Head of caudate nucleus (tissue), 42 donors: ENCODE measurements around the gene S100A10.

Experiments
- DNase-seq, 42 donors: peaks; one replicate each; pipeline versions ENCODE4 v3.0.0 to v3.0.0-alpha.2; 2020 to 2021; ENCODE audit warnings: mixed read lengths in 7 of 42
- intact Hi-C: fragments of 100-400 bp; cut with DNase I; formaldehyde crosslinking; loops from one replicate; pipeline ENCODE4 v1.15.0; 2022

S100A10 gene

DNA sequence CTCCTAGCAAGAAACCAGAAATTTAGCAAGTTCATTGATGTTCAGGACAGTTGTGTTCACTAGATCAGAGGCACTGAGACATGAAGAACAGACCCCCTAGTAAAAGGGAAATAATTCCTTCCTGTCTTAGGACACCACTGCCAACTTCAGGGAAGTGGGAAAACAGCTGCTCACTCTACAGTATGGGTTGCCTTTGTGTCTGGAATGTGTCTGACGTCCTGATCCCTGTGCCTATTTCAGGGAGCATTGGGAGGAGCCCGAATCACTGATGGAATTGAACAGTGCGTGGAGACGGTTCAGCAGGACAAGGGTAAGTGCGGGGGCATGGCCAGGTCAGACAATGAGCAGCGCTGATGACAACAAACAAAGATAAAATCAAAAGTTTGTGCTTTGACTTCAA lies 22.1 kb upstream of the S100A10 start:
- intact Hi-C loops: no loop called here
- no peak for DNase-seq

DNA sequence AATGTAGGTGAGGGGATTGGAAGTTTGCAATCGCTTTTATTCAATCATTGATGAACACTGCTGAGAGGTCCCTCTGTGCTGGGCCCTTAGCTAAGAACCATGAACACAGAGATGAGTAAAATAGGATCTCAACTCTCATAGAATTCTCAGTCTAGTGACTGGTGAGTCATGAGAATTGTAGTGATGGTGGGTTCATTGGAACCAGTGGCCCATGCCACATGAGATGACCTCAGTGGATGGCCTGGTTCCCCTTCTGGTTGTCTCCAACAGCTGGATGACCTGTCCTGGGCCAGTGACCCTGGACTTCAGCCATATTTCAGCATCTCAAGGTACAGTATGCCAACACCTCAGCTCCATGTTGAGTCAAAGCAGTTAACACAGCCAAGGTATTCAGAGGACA lies 21.3 kb upstream of the S100A10 start:
- intact Hi-C loops: no loop called here
- DNase-seq: no peak

GRCh38 chr1:152013664-152014237 lies 20.1 kb upstream of the S100A10 start:
- intact Hi-C loops: no loop called here
- peak in 13 of 42 donors; percentile 20 to 58 (median 39) for DNase-seq

GRCh38 chr1:152009691-152010090 lies 16.0 kb upstream of the S100A10 start:
- intact Hi-C loops: loop anchor here (10.0 kb wide), 1 partner anchor 405 kb away; no protein-coding TSS in a partner anchor
- no peak for DNase-seq

GRCh38 chr1:152007047-152007446 lies 13.4 kb upstream of the S100A10 start:
- intact Hi-C loops: loop anchor here (10.0 kb wide), 1 partner anchor 402 kb away; no protein-coding TSS in a partner anchor
- no peak for DNase-seq

DNA sequence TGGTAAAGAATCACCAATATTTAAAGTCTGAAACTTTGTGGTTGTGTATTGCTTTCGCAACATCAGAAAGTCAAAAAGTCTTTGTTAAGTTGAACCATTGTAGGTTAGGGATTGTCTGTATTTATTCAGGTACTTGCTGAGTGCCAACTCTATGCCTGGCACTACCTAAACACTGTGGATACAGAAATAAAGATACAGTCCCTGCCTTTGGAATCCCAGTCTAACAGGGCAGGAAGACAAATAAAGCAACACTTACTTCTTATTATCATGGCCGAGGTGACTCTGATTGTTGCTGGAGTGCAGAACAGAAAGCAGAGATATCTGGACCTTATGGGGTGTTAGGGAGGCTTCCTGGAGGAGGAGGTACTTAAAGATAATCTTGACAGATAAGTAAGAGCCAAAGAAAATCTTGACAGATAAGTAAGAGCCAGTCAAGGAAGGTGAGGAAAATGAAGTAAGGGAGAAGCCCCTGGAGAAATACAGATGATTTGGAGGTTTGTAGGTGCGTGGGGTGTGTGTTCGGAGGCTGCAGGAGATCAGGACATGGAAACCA lies 11.8 kb upstream of the S100A10 start:
- intact Hi-C loops: loop anchor here (10.0 kb wide), 1 partner anchor 401 kb away; no protein-coding TSS in a partner anchor
- no peak for DNase-seq

GRCh38 chr1:152003846-152004442 lies 10.3 kb upstream of the S100A10 start:
- no peak for DNase-seq
- intact Hi-C loops: loop anchor here (10.0 kb wide), 1 partner anchor 399 kb away; no protein-coding TSS in a partner anchor

- intact Hi-C loops: loop anchor here (10.0 kb wide), 1 partner anchor 398 kb away; no protein-coding TSS in a partner anchor
- no peak for DNase-seq
Observed at GRCh38 chr1:152002960-152003359, 9.3 kb upstream of the S100A10 start.

DNA sequence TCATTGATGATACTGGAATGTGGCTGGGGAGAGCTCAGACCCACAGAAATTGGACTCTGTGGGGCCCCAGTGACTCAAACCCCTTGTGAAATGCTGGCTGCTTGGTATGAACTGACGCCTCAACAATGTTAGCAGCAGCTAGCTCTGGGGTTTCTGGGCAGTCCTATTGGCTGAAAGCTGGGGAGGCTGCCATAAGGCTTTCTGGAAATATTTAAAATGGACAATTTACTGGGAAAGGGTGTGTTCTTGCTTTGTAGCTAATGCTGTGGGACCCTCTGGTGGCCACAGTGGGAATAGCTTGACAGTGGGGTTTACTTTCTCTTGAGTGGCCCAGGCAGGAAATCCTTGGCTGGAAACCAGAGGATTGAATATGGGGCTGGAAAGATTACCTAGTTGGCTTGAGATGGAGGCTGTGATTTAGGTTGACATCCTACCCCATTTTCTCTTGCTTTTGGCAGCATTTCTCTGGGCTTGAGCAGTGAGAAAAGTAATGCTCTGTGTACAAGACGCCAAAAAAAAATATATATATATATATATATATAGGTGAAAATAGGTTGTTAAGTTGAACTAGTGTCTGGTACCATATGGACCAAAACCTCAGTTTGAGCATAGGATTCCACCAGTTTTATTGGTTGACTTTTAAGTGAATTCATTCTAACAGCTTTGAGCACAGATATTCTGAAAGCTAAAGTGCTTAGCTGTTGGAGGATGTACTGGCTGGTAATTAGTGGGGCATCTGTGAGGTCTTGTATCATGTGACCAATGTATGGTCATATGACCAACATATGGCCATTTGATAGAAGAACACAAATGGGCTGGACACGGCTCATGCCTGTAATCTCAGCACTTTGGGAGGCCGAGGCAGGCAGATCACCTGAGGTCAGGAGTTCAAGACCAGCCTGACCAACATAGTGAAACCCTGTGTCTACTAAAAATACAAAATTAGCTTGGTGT lies 8.2 kb upstream of the S100A10 start:
- intact Hi-C loops: loop anchor here (10.0 kb wide), 1 partner anchor 397 kb away; no protein-coding TSS in a partner anchor
- DNase-seq: peak; percentile 46 to 93 (median 83)

DNA sequence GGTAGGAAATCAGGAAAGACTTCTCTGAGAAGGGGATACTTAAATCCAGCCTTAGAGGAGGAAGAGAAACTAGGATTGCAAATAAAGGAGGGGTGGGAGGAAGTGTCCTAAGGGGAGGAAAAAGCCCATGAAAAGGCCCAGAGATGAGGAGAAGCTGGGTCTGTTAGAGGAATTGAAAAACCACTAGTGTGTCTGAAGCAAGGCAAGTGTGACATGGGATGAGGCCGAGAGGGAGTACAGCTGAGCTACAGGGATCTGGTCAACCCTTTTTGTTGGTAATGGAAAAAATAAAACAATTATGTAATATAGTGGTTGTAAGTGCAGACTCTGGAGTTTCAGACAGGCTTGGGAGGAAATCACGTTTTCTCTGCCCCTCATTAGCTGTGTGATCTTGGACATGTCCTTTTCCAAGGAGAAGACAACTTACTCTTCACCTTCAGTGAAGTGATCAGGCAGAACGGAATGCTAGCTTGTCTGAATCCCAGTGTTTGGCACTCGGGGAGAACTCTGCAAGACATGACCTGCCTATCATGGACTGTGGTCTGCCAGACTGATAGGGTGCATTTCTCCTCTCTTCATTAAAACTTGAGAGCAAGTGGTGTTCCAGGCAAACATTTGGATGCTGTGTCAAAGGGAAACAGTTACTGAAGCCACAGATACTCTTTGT lies 7.4 kb upstream of the S100A10 start:
- intact Hi-C loops: loop anchor here (10.0 kb wide), 1 partner anchor 396 kb away; no protein-coding TSS in a partner anchor
- DNase-seq: no peak

DNA sequence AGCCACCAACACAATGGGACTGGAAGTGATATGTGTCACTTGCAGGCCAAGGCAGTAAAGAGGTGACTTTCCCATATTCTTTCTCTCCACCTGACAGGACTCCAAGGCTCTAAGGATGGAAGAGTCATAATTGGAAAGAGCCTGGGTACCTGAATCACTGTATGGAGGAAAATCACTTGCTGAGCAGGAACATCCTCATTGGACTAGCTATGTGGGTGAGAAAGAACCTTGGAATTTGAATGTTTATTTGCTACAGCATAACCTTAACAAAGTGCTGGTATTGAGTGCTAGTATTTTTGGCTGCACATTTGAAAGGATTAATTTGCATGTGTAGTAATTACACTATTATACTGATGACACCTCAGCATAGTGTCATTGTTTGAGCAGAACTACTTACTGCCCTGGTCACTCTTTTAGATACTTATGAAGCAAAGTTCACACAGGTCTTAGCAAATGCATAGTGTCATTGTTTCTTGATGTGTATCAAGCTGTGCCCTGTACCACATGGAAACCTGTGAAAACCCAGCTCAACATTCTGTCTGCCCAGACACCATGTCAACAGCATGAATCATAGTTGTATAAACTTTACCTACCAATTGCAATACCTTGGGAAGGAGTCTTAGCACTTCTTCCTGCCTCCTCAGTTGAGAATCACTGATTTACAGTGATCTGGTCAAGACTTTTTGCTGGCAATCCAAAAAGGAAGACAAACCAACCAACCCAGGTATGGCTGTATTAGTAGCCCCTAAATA lies 5.1 kb upstream of the S100A10 start:
- intact Hi-C loops: loop anchor here (10.0 kb wide), 1 partner anchor 64 kb away; no protein-coding TSS in a partner anchor

GRCh38 chr1:151997284-151997570 lies 3.6 kb upstream of the S100A10 start:
- intact Hi-C loops: loop anchor here (10.0 kb wide), 1 partner anchor 62 kb away; no protein-coding TSS in a partner anchor
- DNase-seq: no peak

More for the DNA sequence above, 5.1 kb upstream of the S100A10 start:
- no peak for DNase-seq

DNA sequence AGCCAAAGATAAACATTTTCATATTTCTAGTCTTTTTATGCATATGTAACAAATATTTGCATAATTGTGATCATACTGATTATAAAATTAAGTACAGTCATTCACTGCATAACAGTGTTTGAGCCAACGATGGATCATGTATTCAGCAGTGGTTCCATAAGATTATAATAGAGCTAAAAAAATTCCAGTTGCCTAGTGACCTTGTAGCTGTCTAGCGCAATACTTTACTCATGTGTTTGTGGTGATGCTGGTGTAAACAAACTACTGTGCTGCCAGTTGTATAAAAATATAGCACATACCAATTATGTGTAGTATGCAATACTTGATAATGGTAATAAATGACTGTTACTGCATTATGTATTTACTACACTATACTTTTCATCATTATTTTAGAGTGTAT lies 2.1 kb upstream of the S100A10 start:
- intact Hi-C loops: loop anchor here (10.0 kb wide), 1 partner anchor 61 kb away; no protein-coding TSS in a partner anchor
- no peak for DNase-seq

DNA sequence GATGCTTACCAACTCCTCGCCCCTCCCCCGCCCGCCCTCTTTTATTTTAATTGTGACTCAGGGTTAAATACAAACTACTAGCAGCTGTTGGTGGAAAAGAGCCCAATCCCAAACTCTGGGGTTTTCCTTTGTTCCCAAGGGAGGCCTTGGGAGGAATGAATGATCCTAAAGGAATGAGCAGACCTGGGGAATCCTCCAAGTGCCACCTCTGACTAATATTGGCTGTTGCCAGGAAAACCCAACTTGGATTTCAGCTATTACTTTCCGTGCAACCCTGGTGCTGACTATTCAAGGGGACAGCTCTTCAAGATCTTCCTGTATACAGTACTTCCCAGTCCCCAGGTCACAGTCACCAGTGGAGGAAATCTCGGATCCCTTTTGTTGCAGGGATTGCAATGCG lies 1.3 kb upstream of the S100A10 start:
- no peak for DNase-seq
- intact Hi-C loops: loop anchor here (10.0 kb wide), 1 partner anchor 60 kb away; no protein-coding TSS in a partner anchor

DNA sequence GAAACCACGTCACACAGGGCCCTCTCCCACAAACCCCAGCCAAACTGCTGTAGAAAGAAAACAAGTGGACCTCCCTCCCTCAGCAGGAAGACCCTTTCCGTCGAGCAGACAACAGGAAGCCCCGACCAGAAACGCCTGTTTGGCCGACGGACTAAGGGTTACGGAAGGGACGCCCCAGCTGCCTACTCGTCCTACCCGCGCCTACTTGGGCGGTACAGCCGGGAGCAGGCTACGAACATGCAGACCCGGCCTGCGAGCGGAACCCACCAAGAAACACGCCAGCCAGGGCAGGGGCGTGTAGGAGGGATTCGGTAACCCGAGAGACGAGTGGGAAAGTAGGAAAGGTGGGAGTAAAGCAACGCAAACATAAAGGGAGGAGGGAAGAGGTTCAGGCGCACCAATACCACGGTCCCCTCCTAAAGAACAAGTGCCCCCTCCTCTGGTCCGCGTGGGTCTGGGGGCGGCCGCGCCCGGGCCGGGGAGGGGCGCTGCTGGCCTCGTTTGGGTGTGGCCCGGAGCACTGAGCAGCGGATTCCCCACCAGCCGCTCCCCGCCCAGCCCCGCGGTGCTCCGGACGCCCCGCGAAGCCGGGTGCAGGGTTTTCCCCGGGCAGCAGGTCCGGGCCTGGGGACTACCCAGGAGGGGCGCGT lies 450 bp downstream of the S100A10 start:
- intact Hi-C loops: loop anchor here (10.0 kb wide), 1 partner anchor 58 kb away; no protein-coding TSS in a partner anchor
- DNase-seq: peak in 16 of 42 donors; percentile 11 to 49 (median 29)

DNA sequence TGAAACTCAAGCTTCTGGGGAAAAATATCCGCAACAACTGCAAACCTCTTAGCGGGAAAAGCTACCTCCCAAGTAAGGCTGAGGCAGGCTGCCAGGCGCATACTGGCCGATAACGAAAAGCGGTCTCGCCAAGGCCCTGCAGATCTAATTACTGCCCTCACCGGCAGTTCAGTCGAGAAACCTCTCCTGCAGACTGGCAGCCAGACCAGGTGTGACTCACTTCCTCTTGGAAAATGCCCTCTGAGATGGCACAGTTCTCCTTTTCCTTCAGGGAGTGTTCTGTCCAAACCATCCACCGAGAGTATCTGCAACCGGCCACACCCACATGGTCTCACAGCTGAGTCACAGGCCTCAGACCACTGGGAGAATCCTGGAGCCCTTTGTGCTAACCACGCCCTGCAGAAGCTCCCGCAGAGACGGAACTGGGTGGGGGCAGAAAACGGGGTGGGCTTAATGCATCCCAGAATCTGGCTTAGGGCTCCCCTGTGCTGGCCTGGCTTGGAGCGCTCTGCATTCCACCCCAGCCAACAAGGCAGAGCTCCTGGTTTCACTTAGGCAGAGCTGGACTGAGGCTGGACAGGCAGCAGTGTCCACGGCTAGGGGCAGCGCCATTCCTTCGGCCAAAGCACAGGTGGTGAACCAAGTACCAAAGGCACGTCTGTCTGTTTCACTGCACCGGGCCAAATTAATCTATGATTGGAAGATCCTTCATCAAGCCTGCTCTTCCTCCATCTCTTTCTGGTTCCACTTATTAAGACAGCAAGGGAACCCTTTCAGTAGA lies 1.2 kb downstream of the S100A10 start:
- intact Hi-C loops: loop anchor here (10.0 kb wide), 1 partner anchor 58 kb away; no protein-coding TSS in a partner anchor
- DNase-seq: peak in 4 of 42 donors; percentile 6 to 45 (median 31)
